K562 (cell line): ENCODE measurements around the gene SYT17. TPM values are rescaled to one million over a fixed set of nuclear protein-coding genes. Genes with fewer than 3 reads are reported as not detected.

Experiments
- ATAC-seq: fragments of 200-7000 bp; cut with Tn5 transposase; 3 replicates; pipeline ENCODE4 v1.9.1; 2020; ENCODE audit warnings: moderate library complexity
- BruUV-seq: library from RNA; stranded (reverse); fragments of 400-500 nt; replicated peaks from 2 replicates; lab custom pipeline; 2021; lab: Mats Ljungman, UMichigan
- CTCF ChIA-PET: fragments of 300-600 bp; formaldehyde crosslinking; extraction: SDS; loops from one replicate; lab custom pipeline; 2021; ENCODE audit warnings: low intra/inter-chr PET ratio; lab: Yijun Ruan, JAX
- POLR2A ChIA-PET: fragments of 300-600, 350-650 bp; sonication (Branson Sonifier 250); formaldehyde crosslinking; extraction: SDS; loops from one replicate; lab custom pipeline; 2021; ENCODE audit warnings: antibody characterized with exemption, inconsistent platforms; lab: Yijun Ruan, JAX
- DNase-seq, 4 experiments: peaks; one replicate each; pipeline versions ENCODE4 v3.0.0 to v3.0.0-alpha.2; 2011 to 2018; ENCODE audit warnings: low spot score in 3 of 4, mixed read lengths in 3 of 4; ENCODE audit errors: extremely low read depth in 1 of 4
- FAIRE-seq: peaks from 2 replicates; lab custom pipeline; 2011; peaks lifted over from hg19 to GRCh38; lab: Jason Lieb, UNC
- H2AFZ ChIP-seq: 2 replicates; pipeline ENCODE4 v1.6.0; 2011; ENCODE audit warnings: low read depth, low read length, control low read depth, inconsistent platforms
- H3K27ac ChIP-seq: fragments of 200-600 bp; 3 replicates; pipeline ENCODE4 v1.8.0; 2011; ENCODE audit warnings: low read depth, mild to moderate bottlenecking, control low read depth, inconsistent platforms, low read length, moderate library complexity, mixed read lengths; ENCODE audit errors: extremely low read depth
- H3K27me3 ChIP-seq, 2 experiments: fragments of 300-600 bp in 1 of 2; 2 replicates in 1 of 2; 3 replicates in 1 of 2; pipeline versions ENCODE4 v1.6.0 to v1.8.0; 2011; ENCODE audit warnings: inconsistent platforms in 2 of 2, low read length in 2 of 2, mild to moderate bottlenecking in 1 of 2, mixed read lengths in 1 of 2, moderate library complexity in 1 of 2; ENCODE audit not compliant: control insufficient read depth in 2 of 2, insufficient read depth in 2 of 2
- H3K36me3 ChIP-seq: fragments of 300-600 bp; 3 replicates; pipeline ENCODE4 v1.8.0; 2011; ENCODE audit warnings: mild to moderate bottlenecking, low read length, inconsistent platforms; ENCODE audit not compliant: control insufficient read depth, insufficient read depth
- H3K4me1 ChIP-seq, 2 experiments: fragments of 200-600 bp in 1 of 2; replicated peaks in 1 of 2; 2 replicates in 1 of 2; 3 replicates in 1 of 2; pipeline versions ENCODE4 v1.5.1 to v1.8.0; 2011; ENCODE audit warnings: inconsistent platforms in 2 of 2, low read length in 2 of 2, mild to moderate bottlenecking in 1 of 2, mixed read lengths in 1 of 2, moderate library complexity in 1 of 2; ENCODE audit not compliant: control insufficient read depth in 2 of 2, insufficient read depth in 2 of 2
- H3K4me2 ChIP-seq: 2 replicates; pipeline ENCODE4 v1.6.1; 2011; ENCODE audit warnings: low read length, control low read depth, inconsistent platforms, mixed read lengths; ENCODE audit not compliant: insufficient read depth
- H3K4me3 ChIP-seq: fragments of 200-600 bp; sonication (generic), shearing (Covaris generic); 2 replicates; pipeline ENCODE4 v1.5.1; 2016; ENCODE audit warnings: control low read depth, inconsistent platforms
- H3K79me2 ChIP-seq: fragments of 200-600 bp; 3 replicates; pipeline ENCODE4 v1.8.0; 2011; ENCODE audit warnings: low read length, inconsistent platforms; ENCODE audit not compliant: control insufficient read depth, insufficient read depth
- H3K9ac ChIP-seq, 2 experiments: 2 replicates each; pipeline versions ENCODE4 v1.6.0 to v1.6.1; 2011; ENCODE audit warnings: low read depth in 2 of 2, low read length in 2 of 2, control low read depth in 1 of 2, inconsistent platforms in 1 of 2, mild to moderate bottlenecking in 1 of 2, mixed read lengths in 1 of 2; ENCODE audit not compliant: insufficient read depth in 1 of 2
- H3K9me1 ChIP-seq: one replicate; pipeline ENCODE4 v1.6.0; 2011; ENCODE audit warnings: inconsistent platforms, mild to moderate bottlenecking, low read length, moderate library complexity; ENCODE audit not compliant: control insufficient read depth, insufficient read depth
- H3K9me3 ChIP-seq: replicated peaks from 2 replicates; pipeline ENCODE4 v1.5.1; 2011; ENCODE audit warnings: low read depth, low read length, inconsistent platforms; ENCODE audit not compliant: control insufficient read depth, insufficient read depth
- H4K20me1 ChIP-seq: replicated peaks from 2 replicates; pipeline ENCODE4 v1.6.1; 2011; ENCODE audit warnings: low read length, inconsistent platforms, mixed read lengths; ENCODE audit not compliant: control insufficient read depth, insufficient read depth
- ARID3A ChIP-seq: IDR thresholded peaks from 2 replicates; pipeline ENCODE4 v1.6.1; 2012; ENCODE audit warnings: low read depth, low read length, improper control_type of control experiment, borderline replicate concordance
- TAF9B ChIP-seq: fragments of 450-650 bp; IDR thresholded peaks from 2 replicates; pipeline ENCODE4 v1.6.1; 2018; ENCODE audit warnings: mild to moderate bottlenecking; ENCODE audit not compliant: partially characterized antibody
- WGBS: fragments of 100-300 bp; shearing (Covaris generic); methylation state at CpG from one replicate; pipeline ENCODE4 v1.1.6; 2016; ENCODE audit warnings: low coverage, mixed read lengths; ENCODE audit not compliant: insufficient coverage; ENCODE audit errors: missing lambda C conversion rate; 5-methylcytosine and 5-hydroxymethylcytosine counted together
- in situ Hi-C: fragments of 300-500 bp; cut with MboI; formaldehyde crosslinking; loops from 4 replicates; pipeline ENCODE4 v1.15.0; 2018; ENCODE audit warnings: inconsistent platforms, mixed read lengths
- intact Hi-C: fragments of 100-400 bp; cut with micrococcal nuclease; formaldehyde crosslinking; loops from 2 replicates; pipeline ENCODE4 v1.14.2; 2022
- polyA plus RNA-seq, 8 experiments: library from polyadenylated mRNA; depleted of rRNA in 4 of 8; stranded (reverse) in 5 of 8; unstranded in 3 of 8; fragments of >200 nt; fragmentation: Nextera tagmentation in 2 of 8; fragmentation: Illumina TruSeq in 1 of 8; extraction: Ambion mirVana in 2 of 8; extraction: Trizol in 1 of 8; gene quantifications; 2 replicates each; pipeline versions ENCODE4 v1.2.1 to v1.2.3, GENCODE V29; 2011 to 2014; ENCODE audit warnings: inconsistent platforms in 1 of 8, missing spikeins in 1 of 8
- total RNA-seq, 7 experiments: library from RNA; depleted of rRNA in 6 of 7; stranded (reverse); fragments of >200 nt in 6 of 7; fragmentation: Illumina TruSeq in 2 of 7; extraction: Trizol in 2 of 7; gene quantifications; 2 replicates each; pipeline versions ENCODE4 v1.2.1 to v1.2.3, GENCODE V29; 2011 to 2021; ENCODE audit warnings: low replicate concordance in 1 of 7

Gene SYT17
- total and polyA plus RNA-seq, 9 of the 15 experiments (the other 6 are each of a cell fraction or from before 2014, with no cell fraction given) = not detected

- Histone ChIP-seq H3K9me3 (0 out of 2 replicates have a peak, but pooled peaks cover 1% of the 10 kb centered on the region), H3K27ac (no peak overlapping the region), H3K4me3 (no peak overlapping the region), H3K36me3 (no peaks in the 10 kb centered on the region), H4K20me1 (no peaks in the 10 kb centered on the region), H3K9me1 (no peaks in the 10 kb centered on the region), H3K9ac (no peak overlapping the region), H3K79me2 (no peaks in the 10 kb centered on the region), H3K4me1 (peaks cover 0 to 9% of the 10 kb centered on the region in 2 experiments; a peak in 1 of 5 replicates), H3K27me3 (peaks cover 0 to 13% of the 10 kb centered on the region in 2 experiments; a peak in 2 of 5 replicates), H3K4me2 (no peak overlapping the region), H2AFZ (no peak overlapping the region)
- 1% methylated on average over 4 of the region's 4 CpGs for WGBS
- ATAC-seq = no peak
- ChIA-PET CTCF (interaction anchor here (0.7 kb wide), 1 partner anchor 24 kb away, joined by 3 read pairs; no protein-coding TSS in a partner anchor), POLR2A (interaction anchor here (1.0 kb wide), 2 partner anchors 9 to 16 kb away, joined by 3 read pairs; no protein-coding TSS in a partner anchor)
- no peak for FAIRE-seq
- DNase-seq = no peak
- in situ Hi-C loops = no loop called here
- TF ChIP-seq TAF9B (no peak), ARID3A (no peak)
- no TSS peak for BruUV-seq
- intact Hi-C loops = no loop called here
Measured at GRCh38 chr16:19236561-19237209, 68.6 kb downstream of the SYT17 start.
